ENCODE measurements around the gene PSMB2.

GRCh38 chr1:35623832-35624231 lies 17.5 kb downstream of the PSMB2 start:
- no peak for TF ChIP-seq EZH2phosphoT487 (IDR thresholded peaks at IDR 0.05; ENCODE audit: insufficient read depth, low read depth)
- no peak for TF ChIP-seq EZH2 (IDR thresholded peaks at IDR 0.05; ENCODE audit: insufficient read depth, poor library complexity, severe bottlenecking)

Data from GM23248 (cell line).